NT2/D1 (cell line): ENCODE measurements around the gene PIK3R4.

Source experiments
- SUZ12 ChIP-seq: IDR thresholded peaks from 2 replicates; pipeline ENCODE4 v1.6.1; 2011; ENCODE audit not compliant: insufficient read length, insufficient read depth; ENCODE audit errors: extremely low read depth
- YY1 ChIP-seq: IDR thresholded peaks from 2 replicates; pipeline ENCODE4 v1.6.1; 2011; ENCODE audit not compliant: insufficient read length, insufficient read depth
- ZNF274 ChIP-seq: IDR thresholded peaks from 2 replicates; pipeline ENCODE4 v1.6.1; 2011; ENCODE audit warnings: mild to moderate bottlenecking, low read depth, low read length

GRCh38 chr3:130712718-130713423, 33.8 kb downstream of the PIK3R4 start:
- no peak for TF ChIP-seq ZNF274
- no peak for TF ChIP-seq YY1
- TF ChIP-seq SUZ12 = no peak
